HL-60 (cell line): ENCODE data around the gene PDGFA.

Experiments
- DNase-seq, 2 experiments: peaks; one replicate each; pipeline ENCODE4 v3.0.0-alpha.2; 2010 to 2020; ENCODE audit warnings: low read depth in 1 of 2, low spot score in 1 of 2
- H3K27ac ChIP-seq: fragments of 250-450 bp; sonication (Bioruptor Pico); replicated peaks from 2 replicates; pipeline ENCODE4 v1.5.1; 2020; ENCODE audit warnings: mild to moderate bottlenecking, moderate library complexity
- H3K27me3 ChIP-seq: fragments of 250-450 bp; sonication (Bioruptor Pico); 2 replicates; pipeline ENCODE4 v1.5.1; 2021; ENCODE audit warnings: mild to moderate bottlenecking, moderate library complexity; ENCODE audit not compliant: insufficient read depth, poor library complexity, severe bottlenecking
- H3K4me3 ChIP-seq: replicated peaks from 2 replicates; pipeline ENCODE4 v1.5.1; 2011; ENCODE audit warnings: mild to moderate bottlenecking, control low read depth, low read length; ENCODE audit not compliant: insufficient read depth
- CTCF ChIP-seq: IDR thresholded peaks from one replicate; pipeline ENCODE4 v1.5.1; 2011; ENCODE audit warnings: low read length, control low read depth, inconsistent platforms; ENCODE audit not compliant: insufficient read depth
- GABPA ChIP-seq: IDR thresholded peaks from 2 replicates; pipeline ENCODE4 v1.6.1; 2012; ENCODE audit warnings: low read depth
- POLR2AphosphoS5 ChIP-seq: IDR thresholded peaks from 2 replicates; pipeline ENCODE4 v1.6.1; 2012; ENCODE audit warnings: low read depth
- REST ChIP-seq: IDR thresholded peaks from 2 replicates; pipeline ENCODE4 v1.6.1; 2012; ENCODE audit warnings: low read depth; ENCODE audit not compliant: insufficient replicate concordance
- SPI1 ChIP-seq: IDR thresholded peaks from 2 replicates; pipeline ENCODE4 v1.6.1; 2012; ENCODE audit warnings: low read depth, mild to moderate bottlenecking, borderline replicate concordance

Gene PDGFA

GRCh38 chr7:518630-519483, 789 bp downstream of the PDGFA start:
- H3K27me3 ChIP-seq, result peaks cover 74% of the 10 kb centered on the region
- DNase-seq, result peak in 1 of 2 experiments; percentile 36
- peak overlapping the region; percentile 37 for H3K4me3 ChIP-seq
- TF ChIP-seq REST (no peak), SPI1 (no peak), POLR2AphosphoS5 (no peak), CTCF (no peak), GABPA (no peak)
- H3K27ac ChIP-seq, result no peak overlapping the region

- DNase-seq, result no peak
- no peak overlapping the region for H3K27ac ChIP-seq
- no peak for TF ChIP-seq REST
- TF ChIP-seq CTCF, result no peak
- no peak for TF ChIP-seq POLR2AphosphoS5
- TF ChIP-seq SPI1, result no peak
- no peak for TF ChIP-seq GABPA
- peaks cover 70% of the 10 kb centered on the region for H3K27me3 ChIP-seq
- no peak overlapping the region for H3K4me3 ChIP-seq
These were observed 1.6 kb downstream of the PDGFA start for GRCh38 chr7:517774-518629.

GRCh38 chr7:516606-517456, 2.8 kb downstream of the PDGFA start:
- no peak for DNase-seq
- no peak for TF ChIP-seq CTCF
- TF ChIP-seq SPI1, result no peak
- no peak for TF ChIP-seq REST
- TF ChIP-seq POLR2AphosphoS5, result no peak
- TF ChIP-seq GABPA, result no peak
- Histone ChIP-seq H3K27me3 (peaks cover 66% of the 10 kb centered on the region), H3K4me3 (no peak overlapping the region), H3K27ac (no peak overlapping the region)
